Measurements from ENCODE around the gene MICA. TPM values are rescaled to one million over a fixed set of nuclear protein-coding genes. Genes with fewer than 3 reads are reported as not detected.

MICA gene
- total RNA-seq, 1 donor = 12.7 TPM

DNA sequence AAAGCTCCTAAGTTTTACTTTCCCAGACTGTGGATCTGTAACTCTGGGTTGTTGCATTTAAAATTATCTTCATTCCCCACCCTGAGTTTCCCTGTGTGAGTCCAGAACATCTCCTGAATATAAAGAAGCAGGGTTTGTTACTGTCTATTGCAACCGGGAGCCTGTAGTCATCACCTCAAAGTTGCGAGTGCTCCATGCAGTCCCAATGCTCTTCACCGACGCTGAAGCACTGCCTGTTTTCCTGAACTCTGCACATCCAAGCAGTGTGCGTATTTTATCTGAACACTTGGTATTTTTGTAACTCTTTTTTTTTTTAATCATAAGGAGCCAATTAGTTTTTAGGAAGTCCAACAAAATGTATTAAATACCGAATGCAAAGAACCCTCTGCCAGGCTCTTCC lies 45.5 kb upstream of the MICA start:
- TF ChIP-seq, protein P1, sequence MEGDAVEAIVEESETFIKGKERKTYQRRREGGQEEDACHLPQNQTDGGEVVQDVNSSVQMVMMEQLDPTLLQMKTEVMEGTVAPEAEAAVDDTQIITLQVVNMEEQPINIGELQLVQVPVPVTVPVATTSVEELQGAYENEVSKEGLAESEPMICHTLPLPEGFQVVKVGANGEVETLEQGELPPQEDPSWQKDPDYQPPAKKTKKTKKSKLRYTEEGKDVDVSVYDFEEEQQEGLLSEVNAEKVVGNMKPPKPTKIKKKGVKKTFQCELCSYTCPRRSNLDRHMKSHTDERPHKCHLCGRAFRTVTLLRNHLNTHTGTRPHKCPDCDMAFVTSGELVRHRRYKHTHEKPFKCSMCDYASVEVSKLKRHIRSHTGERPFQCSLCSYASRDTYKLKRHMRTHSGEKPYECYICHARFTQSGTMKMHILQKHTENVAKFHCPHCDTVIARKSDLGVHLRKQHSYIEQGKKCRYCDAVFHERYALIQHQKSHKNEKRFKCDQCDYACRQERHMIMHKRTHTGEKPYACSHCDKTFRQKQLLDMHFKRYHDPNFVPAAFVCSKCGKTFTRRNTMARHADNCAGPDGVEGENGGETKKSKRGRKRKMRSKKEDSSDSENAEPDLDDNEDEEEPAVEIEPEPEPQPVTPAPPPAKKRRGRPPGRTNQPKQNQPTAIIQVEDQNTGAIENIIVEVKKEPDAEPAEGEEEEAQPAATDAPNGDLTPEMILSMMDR (IDR thresholded peaks at IDR 0.05; ENCODE audit: insufficient read depth, low read length) = no peak
- H3K4me3 ChIP-seq (ENCODE audit: low read depth, low read length) = no peak overlapping the region
- no peak for DNase-seq (ENCODE audit: low read depth)

DNA sequence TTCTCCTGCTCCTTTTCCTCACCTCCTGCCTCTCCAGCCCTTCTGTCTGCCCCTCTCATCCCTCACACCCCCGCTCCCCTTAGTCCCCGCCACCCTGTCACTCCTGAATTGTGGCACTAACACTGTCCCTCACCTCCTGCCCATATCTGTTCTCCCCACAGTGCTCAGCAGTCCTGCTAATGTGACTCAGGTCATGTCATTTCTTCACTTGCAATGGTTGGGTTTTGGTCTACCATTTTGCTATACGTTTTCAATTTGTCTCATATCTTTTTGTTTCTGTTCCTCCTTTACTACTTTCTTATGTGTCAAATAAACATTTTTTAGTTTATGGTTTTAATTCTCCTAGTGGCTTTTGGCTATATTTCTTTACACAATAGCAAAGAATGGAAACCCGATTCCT lies 45.1 kb upstream of the MICA start:
- DNase-seq (ENCODE audit: low read depth) = no peak
- TF ChIP-seq, protein P1 (IDR thresholded peaks at IDR 0.05; ENCODE audit: insufficient read depth, low read length) = no peak
- H3K4me3 ChIP-seq (ENCODE audit: low read depth, low read length) = no peak overlapping the region

DNA sequence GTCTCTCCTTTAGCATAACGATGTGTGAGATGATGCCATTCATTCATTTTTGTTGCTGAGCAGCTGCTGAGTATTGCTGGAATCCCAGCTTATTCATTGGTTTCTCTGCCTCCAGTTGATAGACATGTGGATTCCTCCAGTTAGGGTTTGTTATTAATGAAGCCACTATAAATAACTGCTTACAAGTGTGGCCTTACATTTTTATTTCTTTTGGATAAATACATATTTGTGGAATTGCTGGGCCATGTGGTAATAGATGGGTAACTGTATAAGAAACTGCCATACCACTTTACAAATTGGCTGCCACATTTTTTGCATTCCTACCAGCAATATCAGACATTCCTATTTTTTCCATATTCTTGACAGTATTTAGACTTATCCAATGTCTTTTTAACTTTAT lies 43.8 kb upstream of the MICA start:
- DNase-seq (ENCODE audit: low read depth) = no peak
- TF ChIP-seq, protein P1 (IDR thresholded peaks at IDR 0.05; ENCODE audit: insufficient read depth, low read length) = no peak
- no peak overlapping the region for H3K4me3 ChIP-seq (ENCODE audit: low read depth, low read length)

DNA sequence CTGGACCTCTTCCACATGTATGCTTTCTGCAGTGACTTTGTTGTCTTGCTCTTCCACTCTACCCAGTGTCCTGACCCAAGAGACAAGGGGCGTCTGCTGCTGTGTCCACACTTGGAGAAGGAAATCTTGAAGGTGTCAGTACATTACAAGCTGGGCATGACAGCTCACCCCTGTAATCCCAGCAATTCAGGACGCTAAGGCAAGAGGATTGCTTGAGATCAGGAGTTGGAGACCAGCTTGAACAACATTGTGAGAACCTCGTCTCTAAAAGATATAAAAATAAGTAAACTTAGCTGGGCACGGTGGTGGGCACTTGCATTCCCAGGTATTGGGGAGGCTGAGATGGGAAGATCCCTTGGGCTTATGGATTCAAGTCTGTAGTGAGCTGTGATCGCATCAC lies 40.6 kb upstream of the MICA start:
- H3K4me3 ChIP-seq (ENCODE audit: low read depth, low read length) = no peak overlapping the region

DNA sequence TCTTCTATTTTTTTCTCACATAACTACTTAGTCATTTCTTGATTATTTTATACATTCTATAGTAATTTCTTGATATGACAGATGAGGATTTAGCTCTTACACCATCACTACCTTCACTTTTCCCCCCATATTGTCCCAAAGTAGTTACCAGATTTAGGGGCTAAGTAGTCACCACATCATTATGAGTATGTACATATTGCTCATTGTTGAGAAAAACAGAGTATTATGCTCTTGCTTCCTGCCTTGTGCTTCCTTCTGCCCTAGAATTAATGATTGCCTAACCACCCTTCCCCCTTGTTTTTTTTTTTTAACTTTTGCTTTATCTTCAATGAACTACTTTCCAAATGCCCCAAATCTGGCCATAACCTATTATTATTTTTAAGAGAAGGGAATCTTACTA lies 39.6 kb upstream of the MICA start:
- DNase-seq (ENCODE audit: low read depth) = no peak
- TF ChIP-seq, protein P1 (IDR thresholded peaks at IDR 0.05; ENCODE audit: insufficient read depth, low read length) = no peak
- no peak overlapping the region for H3K4me3 ChIP-seq (ENCODE audit: low read depth, low read length)

More for the DNA sequence above, 40.6 kb upstream of the MICA start:
- no peak for DNase-seq (ENCODE audit: low read depth)
- TF ChIP-seq, protein P1 (IDR thresholded peaks at IDR 0.05; ENCODE audit: insufficient read depth, low read length) = no peak

DNA sequence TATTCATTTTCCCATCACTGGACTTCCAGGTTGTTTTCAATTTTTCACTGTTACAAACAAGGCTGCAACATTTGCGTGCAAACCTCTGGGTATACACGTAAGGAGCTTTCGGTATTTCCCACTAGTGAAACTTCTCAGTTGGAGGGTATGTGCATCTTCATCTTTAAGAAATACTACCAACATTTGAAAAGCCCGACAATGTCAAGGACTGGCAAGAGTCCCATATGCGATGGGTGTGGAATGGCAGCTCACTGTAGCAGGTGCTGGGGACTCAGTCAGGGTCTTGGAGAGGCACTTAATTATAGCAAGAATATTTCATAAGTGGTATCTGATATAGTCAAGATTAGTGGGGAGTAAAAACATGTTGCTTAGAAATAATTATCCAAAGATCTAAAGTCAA lies 37.5 kb upstream of the MICA start:
- TF ChIP-seq, protein P1 (IDR thresholded peaks at IDR 0.05; ENCODE audit: insufficient read depth, low read length) = no peak

DNA sequence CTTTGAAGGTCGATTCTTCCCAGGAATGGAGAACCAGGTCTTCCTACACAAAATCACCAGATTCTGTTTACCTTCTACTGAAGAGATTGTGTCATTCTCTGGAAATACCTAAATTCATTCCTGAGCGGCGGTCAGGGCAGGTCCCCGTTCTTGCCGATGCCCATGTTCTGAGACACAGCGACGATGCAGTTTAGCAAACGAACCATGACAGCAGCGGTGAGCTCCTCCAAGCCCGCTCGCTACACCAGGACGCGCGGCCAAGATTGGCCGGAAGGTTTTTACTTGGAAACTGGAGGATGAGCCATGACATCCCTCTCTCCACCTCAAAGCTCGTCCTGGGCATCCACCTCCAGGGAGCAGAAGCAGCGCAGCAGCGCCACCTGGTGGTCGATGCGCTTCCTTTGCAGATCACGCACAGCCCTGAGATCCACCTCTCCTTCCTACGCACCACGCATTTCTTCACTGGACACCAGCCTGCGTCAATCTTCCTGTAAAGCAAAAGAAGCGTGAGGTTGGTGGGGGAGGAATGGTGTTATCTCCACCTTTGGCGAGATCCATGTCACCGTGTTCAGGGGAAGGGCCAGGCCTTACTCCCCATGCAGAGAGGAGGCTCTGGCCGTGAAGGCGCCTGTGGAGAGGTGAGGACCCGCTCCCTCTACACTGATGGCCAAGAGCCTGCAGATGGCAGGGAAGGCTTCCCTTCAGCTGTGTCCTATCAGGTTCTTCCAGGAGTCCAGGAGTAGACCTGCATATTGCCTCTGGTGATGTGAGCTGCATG lies 36.5 kb upstream of the MICA start:
- peak; percentile 89 for DNase-seq (ENCODE audit: low read depth)
- peak overlapping the region; percentile 51 for H3K4me3 ChIP-seq (ENCODE audit: low read depth, low read length)

More for the DNA sequence above, 37.5 kb upstream of the MICA start:
- no peak overlapping the region for H3K4me3 ChIP-seq (ENCODE audit: low read depth, low read length)
- DNase-seq (ENCODE audit: low read depth) = no peak

More for the DNA sequence above, 36.5 kb upstream of the MICA start:
- TF ChIP-seq, protein P1 (IDR thresholded peaks at IDR 0.05; ENCODE audit: insufficient read depth, low read length) = peak; percentile 94

Data from fibroblast of the aortic adventitia (primary cell).